ENCODE data around the gene ARMH1. TPM values are rescaled to one million over a fixed set of nuclear protein-coding genes. Genes with fewer than 3 reads are reported as not detected.
"Not testable (repeated sequence)": the region's sequence is repeated elsewhere in the genome, so short reads cannot be mapped to it uniquely, and the experiment has no call there.

The ARMH1 gene
- total RNA-seq, 8 experiments from 2014 or later = 3.4 to 20.8 (median 6.0) TPM

DNA sequence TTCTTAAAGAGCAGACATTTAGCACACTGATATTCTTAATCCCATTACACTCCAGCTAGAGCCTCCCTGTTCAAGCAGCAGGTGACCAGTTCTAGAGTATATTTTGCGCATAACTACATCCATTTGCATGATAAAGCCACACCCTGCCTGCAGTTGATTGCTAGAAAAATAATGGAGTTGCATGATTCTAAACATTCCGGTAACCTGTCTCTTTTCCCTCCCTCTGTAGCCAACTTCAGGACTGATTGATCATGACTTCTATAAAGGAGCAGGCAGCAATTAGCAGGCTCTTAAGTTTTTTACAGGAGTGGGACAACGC is 14.9 kb downstream of the ARMH1 start:
- ATAC-seq (replicated peaks in 6 of 8) = peak in 6 of 8 experiments; percentile 52 to 95 (median 78)
- H3K27ac ChIP-seq = peak overlapping the region in 1 of 2 donors; percentile 21
- 31 to 94% (median 57%) methylated on average over 1 to 3 of the region's 3 CpGs; no CpG with 5 or more reads in 2 of the 10 experiments for WGBS, 10 experiments
- H3K4me3 ChIP-seq = no peak overlapping the region
- peaks cover 5 to 20% of the 10 kb centered on the region in 2 donors for H3K4me1 ChIP-seq (replicated peaks in 1 of 2)
- in situ Hi-C loops (cut with MboI; ENCODE audit: low pct_unique_long_range_greater_than_20kb in 2 of 9, low sequenced_read_pairs in 9 of 9, unreplicated experiment in 9 of 9) = no loop called here

- Histone ChIP-seq H3K4me3 (no peak overlapping the region), H3K27ac (no peak overlapping the region), H3K4me1 (replicated peaks in 1 of 2) (peaks cover 5 to 18% of the 10 kb centered on the region in 2 donors)
- WGBS, 10 experiments = 60 to 100% (median 86%) methylated on average over 1 to 2 of the region's 2 CpGs; no CpG with 5 or more reads in 3 of the 10 experiments
- in situ Hi-C loops (cut with MboI; ENCODE audit: low pct_unique_long_range_greater_than_20kb in 2 of 9, low sequenced_read_pairs in 9 of 9, unreplicated experiment in 9 of 9) = no loop called here
- ATAC-seq (replicated peaks in 6 of 8) = no peak
These were observed 18.6 kb downstream of the ARMH1 start for GRCh38 chr1:44693159-44693558.

- Histone ChIP-seq H3K27ac (no peak overlapping the region), H3K4me1 (replicated peaks in 1 of 2) (peaks cover 5 to 11% of the 10 kb centered on the region in 2 donors), H3K4me3 (no peak overlapping the region)
- in situ Hi-C loops (cut with MboI; ENCODE audit: low pct_unique_long_range_greater_than_20kb in 2 of 9, low sequenced_read_pairs in 9 of 9, unreplicated experiment in 9 of 9) = no loop called here
- no peak for ATAC-seq (replicated peaks in 6 of 8)
- 86 to 100% (median 96%) methylated on average over 2 to 3 of the region's 3 CpGs for WGBS, 10 experiments
These were observed 19.4 kb downstream of the ARMH1 start for GRCh38 chr1:44693900-44694299.

DNA sequence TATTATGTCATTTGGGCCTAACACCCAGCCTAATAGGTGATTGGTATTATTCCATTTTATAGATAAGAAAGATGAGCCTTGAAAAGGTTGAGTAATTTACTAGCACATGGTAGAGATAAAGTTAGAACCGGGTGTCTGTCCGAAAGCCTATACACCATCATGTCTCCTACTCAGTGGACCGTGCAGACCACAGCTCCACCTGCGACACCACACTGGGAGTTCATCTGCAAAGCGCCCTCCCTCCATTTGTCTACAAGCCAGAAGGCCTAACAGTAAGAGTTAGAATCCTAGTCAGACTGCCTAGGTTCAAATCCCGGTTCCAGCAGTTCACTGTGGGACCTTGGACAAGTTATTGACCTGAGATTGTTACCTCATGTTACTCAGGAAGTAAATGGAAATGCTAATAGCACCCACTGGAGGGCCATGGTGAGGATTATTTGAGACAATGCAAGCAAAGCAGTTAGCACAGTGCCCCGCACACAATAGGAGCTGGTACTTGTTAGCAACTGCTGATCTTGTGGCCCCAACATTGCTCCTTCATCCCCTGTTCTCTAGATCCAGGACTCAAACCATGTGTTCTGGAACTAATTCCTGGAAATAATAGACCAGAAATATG is 20.5 kb downstream of the ARMH1 start:
- no peaks in the 10 kb centered on the region for H3K4me1 ChIP-seq (replicated peaks in 1 of 2)
- H3K4me3 ChIP-seq = no peak overlapping the region
- 80 to 100% (median 90%) methylated on average over 1 to 7 of the region's 7 CpGs; no CpG with 5 or more reads in 1 of the 10 experiments for WGBS, 10 experiments
- ATAC-seq (replicated peaks in 6 of 8) = no peak
- H3K27ac ChIP-seq = no peak overlapping the region
- in situ Hi-C loops (cut with MboI; ENCODE audit: low pct_unique_long_range_greater_than_20kb in 2 of 9, low sequenced_read_pairs in 9 of 9, unreplicated experiment in 9 of 9) = no loop called here

GRCh38 chr1:44695671-44696070 is 21.2 kb downstream of the ARMH1 start:
- in situ Hi-C loops (cut with MboI; ENCODE audit: low pct_unique_long_range_greater_than_20kb in 2 of 9, low sequenced_read_pairs in 9 of 9, unreplicated experiment in 9 of 9) = no loop called here
- 71 to 100% (median 81%) methylated on average over 2 to 4 of the region's 4 CpGs; no CpG with 5 or more reads in 1 of the 10 experiments for WGBS, 10 experiments
- Histone ChIP-seq H3K27ac (no peak overlapping the region), H3K4me3 (no peak overlapping the region), H3K4me1 (replicated peaks in 1 of 2) (no peaks in the 10 kb centered on the region)
- no peak for ATAC-seq (replicated peaks in 6 of 8)

DNA sequence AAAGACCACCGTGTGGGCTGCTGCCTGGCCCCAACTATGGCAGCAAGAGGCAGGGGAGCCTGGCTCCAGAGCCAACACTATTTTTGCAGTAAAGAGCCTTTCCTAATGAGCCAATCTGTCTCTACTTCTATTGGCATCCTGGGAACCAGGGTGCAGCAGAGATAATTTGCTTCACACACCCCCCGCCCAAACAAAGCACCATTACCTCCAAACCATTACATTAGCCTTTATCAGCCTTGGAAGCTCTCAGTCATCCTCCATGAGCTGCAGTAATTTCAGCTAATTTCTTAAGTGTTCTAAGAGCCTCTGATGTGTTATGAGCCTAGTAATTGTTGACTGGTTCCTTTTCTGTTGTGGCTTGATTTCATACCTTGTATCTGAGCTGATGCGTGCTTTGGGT is 21.6 kb downstream of the ARMH1 start:
- Histone ChIP-seq H3K4me3 (no peak overlapping the region), H3K4me1 (replicated peaks in 1 of 2) (no peaks in the 10 kb centered on the region), H3K27ac (no peak overlapping the region)
- WGBS, 10 experiments = 47 to 100% (median 90%) methylated on average over 1 to 3 of the region's 3 CpGs; no CpG with 5 or more reads in 1 of the 10 experiments
- in situ Hi-C loops (cut with MboI; ENCODE audit: low pct_unique_long_range_greater_than_20kb in 2 of 9, low sequenced_read_pairs in 9 of 9, unreplicated experiment in 9 of 9) = no loop called here
- no peak for ATAC-seq (replicated peaks in 6 of 8)

GRCh38 chr1:44696789-44697345 is 22.4 kb downstream of the ARMH1 start:
- Histone ChIP-seq H3K27ac (no peak overlapping the region), H3K4me1 (replicated peaks in 1 of 2) (no peaks in the 10 kb centered on the region), H3K4me3 (no peak overlapping the region)
- in situ Hi-C loops (cut with MboI; ENCODE audit: low pct_unique_long_range_greater_than_20kb in 2 of 9, low sequenced_read_pairs in 9 of 9, unreplicated experiment in 9 of 9) = no loop called here
- whole genome bisulfite sequencing, 10 experiments = 43 to 97% (median 65%) methylated on average over 1 to 6 of the region's 7 CpGs; no CpG with 5 or more reads in 2 of the 10 experiments
- no peak for ATAC-seq (replicated peaks in 6 of 8)

DNA sequence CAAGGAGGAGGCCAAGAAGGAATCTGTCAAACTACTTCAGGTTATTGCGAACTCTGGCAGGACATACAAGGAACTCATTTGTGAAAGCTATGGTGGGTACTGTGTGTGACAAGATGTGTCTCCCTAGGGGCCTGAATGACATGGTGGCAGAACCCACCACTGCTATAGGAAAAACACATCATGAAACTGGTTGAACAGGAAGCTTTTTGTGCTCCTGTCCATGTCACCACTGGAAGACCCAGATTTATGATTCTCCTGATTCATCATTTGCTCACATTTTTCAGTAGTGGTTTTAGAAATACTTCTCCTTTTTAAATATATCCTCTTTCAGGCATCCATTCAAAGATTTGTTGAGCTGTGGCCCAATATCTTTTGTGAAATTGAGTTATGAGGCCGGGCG is 23.6 kb downstream of the ARMH1 start:
- H3K4me1 ChIP-seq (replicated peaks in 1 of 2) = no peaks in the 10 kb centered on the region
- H3K27ac ChIP-seq = no peak overlapping the region
- in situ Hi-C loops (cut with MboI; ENCODE audit: low pct_unique_long_range_greater_than_20kb in 2 of 9, low sequenced_read_pairs in 9 of 9, unreplicated experiment in 9 of 9) = no loop called here
- 92 to 100% (median 97%) methylated on average over 2 to 3 of the region's 3 CpGs; no CpG with 5 or more reads in 6 of the 10 experiments for WGBS, 10 experiments
- ATAC-seq (replicated peaks in 6 of 8) = no peak
- no peak overlapping the region for H3K4me3 ChIP-seq

- 60 to 96% (median 83%) methylated on average over 3 to 9 of the region's 9 CpGs; no CpG with 5 or more reads in 3 of the 10 experiments for WGBS, 10 experiments
- H3K4me3 ChIP-seq; H3K27ac ChIP-seq; ATAC-seq (replicated peaks in 6 of 8); in situ Hi-C loops (cut with MboI; ENCODE audit: low pct_unique_long_range_greater_than_20kb in 2 of 9, low sequenced_read_pairs in 9 of 9, unreplicated experiment in 9 of 9); H3K4me1 ChIP-seq (replicated peaks in 1 of 2): not testable (repeated sequence)
These were observed 24.9 kb downstream of the ARMH1 start for GRCh38 chr1:44699375-44699774.

DNA sequence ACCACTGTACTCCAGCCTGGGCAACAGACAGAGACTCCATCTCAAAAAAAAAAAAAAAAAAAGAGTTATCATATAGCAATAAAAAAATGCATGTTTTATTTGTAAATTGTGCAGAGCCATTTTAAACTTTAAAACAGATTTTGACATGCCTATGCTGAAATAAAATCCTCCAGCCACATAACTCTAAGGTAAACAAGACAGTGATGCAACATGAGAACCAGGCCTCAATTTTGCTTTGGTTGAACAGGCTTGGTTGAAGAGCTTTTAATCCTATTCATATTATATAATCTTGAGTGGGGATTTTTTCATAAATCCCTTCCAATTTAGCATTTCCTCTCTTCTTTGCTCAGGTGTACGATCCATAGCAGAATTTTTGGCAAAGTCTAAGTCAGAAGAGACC is 26.1 kb downstream of the ARMH1 start:
- no peak overlapping the region for H3K4me3 ChIP-seq
- 40 to 91% (median 67%) methylated on average over 1 of the region's 1 CpG; no CpG with 5 or more reads in 3 of the 10 experiments for WGBS, 10 experiments
- no peak overlapping the region for H3K27ac ChIP-seq
- no peak for ATAC-seq (replicated peaks in 6 of 8)
- H3K4me1 ChIP-seq (replicated peaks in 1 of 2) = no peaks in the 10 kb centered on the region
- in situ Hi-C loops (cut with MboI; ENCODE audit: low pct_unique_long_range_greater_than_20kb in 2 of 9, low sequenced_read_pairs in 9 of 9, unreplicated experiment in 9 of 9) = no loop called here

DNA sequence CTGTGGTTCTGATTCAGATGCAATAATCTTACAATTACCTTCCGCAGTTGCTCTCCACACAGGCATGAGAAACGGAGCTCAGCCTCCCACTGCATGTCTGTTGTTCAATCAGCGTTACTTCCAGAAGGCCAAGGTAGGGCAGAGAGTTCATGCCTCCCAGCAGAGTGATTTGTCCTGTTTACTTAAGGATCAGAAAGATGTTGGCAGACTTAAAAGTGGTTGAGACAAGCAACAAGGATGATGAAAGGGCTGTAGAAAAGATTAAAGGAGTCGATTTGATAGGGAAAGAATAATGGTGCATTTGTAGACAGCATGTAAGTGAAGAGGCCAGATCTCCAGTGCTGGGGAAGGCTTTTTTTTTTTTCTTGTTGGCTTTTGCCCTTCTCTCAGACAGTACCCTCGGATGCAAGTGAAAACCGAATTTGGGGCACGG is 26.6 kb downstream of the ARMH1 start:
- 33 to 83% (median 64%) methylated on average over 1 to 7 of the region's 7 CpGs for WGBS, 10 experiments
- in situ Hi-C loops (cut with MboI; ENCODE audit: low pct_unique_long_range_greater_than_20kb in 2 of 9, low sequenced_read_pairs in 9 of 9, unreplicated experiment in 9 of 9) = no loop called here
- H3K4me1 ChIP-seq (replicated peaks in 1 of 2) = no peaks in the 10 kb centered on the region
- H3K4me3 ChIP-seq = no peak overlapping the region
- no peak for ATAC-seq (replicated peaks in 6 of 8)
- H3K27ac ChIP-seq = no peak overlapping the region

DNA sequence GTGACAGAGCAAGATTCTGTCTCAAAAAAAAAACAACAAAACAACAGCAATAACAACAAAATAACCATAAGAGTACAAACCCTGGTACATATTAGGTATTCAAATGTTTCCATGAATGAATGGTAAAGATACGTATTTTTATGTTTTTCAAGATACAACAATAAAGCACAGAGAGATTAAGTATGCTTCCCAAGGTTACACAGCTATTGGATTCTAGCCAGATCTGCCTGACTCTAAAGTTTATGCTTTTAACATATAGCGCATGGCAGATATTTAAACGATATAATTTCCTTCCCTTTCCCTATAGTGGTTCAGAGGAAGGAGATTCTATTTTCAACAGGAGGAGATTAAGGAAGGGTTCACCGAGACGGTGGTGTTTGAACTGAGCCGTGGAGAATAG is 31.0 kb downstream of the ARMH1 start:
- ATAC-seq (replicated peaks in 6 of 8) = no peak

DNA sequence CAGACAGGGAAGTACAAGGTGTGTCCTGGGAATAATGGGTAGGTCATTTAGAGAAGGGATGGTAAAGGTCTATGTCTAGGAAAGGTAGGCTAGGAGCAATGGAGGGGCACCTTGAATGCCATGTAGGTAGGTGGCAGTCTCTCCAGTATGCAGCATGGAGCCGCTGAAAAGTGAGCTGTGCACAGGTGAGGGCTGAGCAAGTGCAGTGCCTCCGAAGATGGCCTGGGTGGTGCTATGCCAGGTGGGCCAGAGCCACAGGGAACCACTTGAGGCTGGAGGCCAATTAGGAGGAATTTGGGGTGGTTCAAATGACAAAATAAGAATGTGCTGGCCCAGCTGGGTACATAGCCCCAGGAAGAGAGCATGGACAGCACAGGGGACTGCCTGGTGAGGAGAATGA is 31.4 kb downstream of the ARMH1 start:
- WGBS, 10 experiments = 71 to 100% (median 81%) methylated on average over 1 to 2 of the region's 2 CpGs; no CpG with 5 or more reads in 7 of the 10 experiments
- ATAC-seq (replicated peaks in 6 of 8) = no peak
- Histone ChIP-seq H3K4me3 (no peak overlapping the region), H3K4me1 (replicated peaks in 1 of 2) (no peaks in the 10 kb centered on the region), H3K27ac (no peak overlapping the region)
- in situ Hi-C loops (cut with MboI; ENCODE audit: low pct_unique_long_range_greater_than_20kb in 2 of 9, low sequenced_read_pairs in 9 of 9, unreplicated experiment in 9 of 9) = no loop called here

More for the DNA sequence above, 31.0 kb downstream of the ARMH1 start:
- in situ Hi-C loops (cut with MboI; ENCODE audit: low pct_unique_long_range_greater_than_20kb in 2 of 9, low sequenced_read_pairs in 9 of 9, unreplicated experiment in 9 of 9) = no loop called here
- Histone ChIP-seq H3K4me1 (replicated peaks in 1 of 2) (no peaks in the 10 kb centered on the region), H3K4me3 (no peak overlapping the region), H3K27ac (no peak overlapping the region)
- WGBS, 10 experiments = 63 to 94% (median 84%) methylated on average over 3 to 6 of the region's 6 CpGs
